Thymus (tissue), 11 donors: ENCODE data around the gene PML. TPM values are rescaled to one million over a fixed set of nuclear protein-coding genes. Genes with fewer than 3 reads are reported as not detected.
A peak's percentile ranks its signal among the peaks of the same experiment; 100 is the strongest.
"Not testable (repeated sequence)": the region's sequence is repeated elsewhere in the genome, so short reads cannot be mapped to it uniquely, and the experiment has no call there.

Experiments used
- DNase-seq, 9 donors: peaks; one replicate each; pipeline ENCODE4 v3.0.0-alpha.2; 2013; ENCODE audit warnings: low spot score in 9 of 9, low read depth in 6 of 9, missing footprints in 1 of 9
- H3K27ac ChIP-seq, 2 donors: one replicate each; pipeline ENCODE4 v1.5.1; 2013; ENCODE audit warnings: control low read depth in 1 of 2, low read depth in 1 of 2, low read length in 1 of 2, mild to moderate bottlenecking in 1 of 2, moderate library complexity in 1 of 2
- H3K27me3 ChIP-seq, 2 donors: one replicate each; pipeline ENCODE4 v1.5.1; 2013; ENCODE audit warnings: low read length in 1 of 2; ENCODE audit not compliant: control insufficient read depth in 2 of 2, insufficient read depth in 1 of 2
- H3K36me3 ChIP-seq, 2 donors: one replicate each; pipeline ENCODE4 v1.5.1; 2013; ENCODE audit warnings: low read length in 1 of 2, mild to moderate bottlenecking in 1 of 2, moderate library complexity in 1 of 2; ENCODE audit not compliant: control insufficient read depth in 2 of 2, insufficient read depth in 2 of 2
- H3K4me1 ChIP-seq, 2 donors: one replicate each; pipeline ENCODE4 v1.5.1; 2013; ENCODE audit warnings: low read length in 2 of 2; ENCODE audit not compliant: control insufficient read depth in 2 of 2, insufficient read depth in 2 of 2
- H3K4me3 ChIP-seq, 2 donors: one replicate each; pipeline ENCODE4 v1.5.1; 2013; ENCODE audit warnings: low read length in 2 of 2, control low read depth in 1 of 2, mild to moderate bottlenecking in 1 of 2
- H3K9me3 ChIP-seq, 2 donors: one replicate each; pipeline ENCODE4 v1.5.1; 2013; ENCODE audit warnings: low read length in 1 of 2, mild to moderate bottlenecking in 1 of 2; ENCODE audit not compliant: control insufficient read depth in 2 of 2, insufficient read depth in 1 of 2
- WGBS: extraction: QIAGEN DNeasy Blood & Tissue Kit; methylation state at CpG from one replicate; pipeline ENCODE4 v1.1.7; 2013; 5-methylcytosine and 5-hydroxymethylcytosine counted together
- polyA plus RNA-seq: library from polyadenylated mRNA; stranded (reverse); fragments of 200-250 nt; gene quantifications from one replicate; pipeline ENCODE4 v1.2.3, GENCODE V29; 2013
- total RNA-seq: library from RNA; stranded (reverse); fragments of 120-200 nt; gene quantifications from one replicate; pipeline ENCODE4 v1.2.4, GENCODE V29; 2013
- donor health status: healthy.

PML gene
- total and polyA plus RNA-seq, 2 donors = 13.0 to 35.7 TPM

GRCh38 chr15:74053941-74054529, 59.5 kb downstream of the PML start:
- peaks cover 2 to 11% of the 10 kb centered on the region in 2 donors for H3K4me1 ChIP-seq
- 19% methylated on average over 17 of the region's 17 CpGs for WGBS
- H3K27ac ChIP-seq = no peak overlapping the region
- H3K36me3 ChIP-seq = no peaks in the 10 kb centered on the region
- peak; percentile 46 to 87 (median 69) for DNase-seq
- H3K9me3 ChIP-seq = no peaks in the 10 kb centered on the region
- H3K4me3 ChIP-seq = no peak overlapping the region
- H3K27me3 ChIP-seq = no peaks in the 10 kb centered on the region

GRCh38 chr15:74055804-74056203, 61.3 kb downstream of the PML start:
- Histone ChIP-seq H3K27ac (no peak overlapping the region), H3K4me3 (no peak overlapping the region), H3K27me3 (no peaks in the 10 kb centered on the region), H3K4me1 (peaks cover 7 to 9% of the 10 kb centered on the region in 2 donors), H3K9me3 (no peaks in the 10 kb centered on the region), H3K36me3 (no peaks in the 10 kb centered on the region)
- DNase-seq = no peak
- 100% methylated on average over 2 of the region's 2 CpGs for WGBS

GRCh38 chr15:74056330-74056729, 61.8 kb downstream of the PML start:
- H3K27ac ChIP-seq, H3K4me1 ChIP-seq, H3K9me3 ChIP-seq, H3K4me3 ChIP-seq, DNase-seq, H3K36me3 ChIP-seq, H3K27me3 ChIP-seq: not testable (repeated sequence)
- WGBS = 98% methylated on average over 5 of the region's 5 CpGs

- not testable (repeated sequence) for H3K4me1 ChIP-seq, H3K4me3 ChIP-seq, H3K27me3 ChIP-seq, H3K27ac ChIP-seq, H3K36me3 ChIP-seq, DNase-seq, H3K9me3 ChIP-seq
- 67% methylated on average over 6 of the region's 6 CpGs for WGBS
These were observed 64.7 kb downstream of the PML start for GRCh38 chr15:74059050-74059833.

GRCh38 chr15:74060251-74060650, 65.7 kb downstream of the PML start:
- Histone ChIP-seq H3K36me3 (no peaks in the 10 kb centered on the region), H3K27me3 (no peaks in the 10 kb centered on the region), H3K9me3 (no peaks in the 10 kb centered on the region), H3K4me1 (peaks cover 0 to 7% of the 10 kb centered on the region in 2 donors), H3K27ac (no peak overlapping the region), H3K4me3 (no peak overlapping the region)
- DNase-seq = no peak
- 83% methylated on average over 6 of the region's 6 CpGs for WGBS

- no peaks in the 10 kb centered on the region for H3K36me3 ChIP-seq
- 98% methylated on average over 6 of the region's 6 CpGs for WGBS
- DNase-seq = no peak
These were observed 67.7 kb downstream of the PML start for GRCh38 chr15:74062236-74062635.

GRCh38 chr15:74062671-74063070, 68.2 kb downstream of the PML start:
- H3K4me1 ChIP-seq = peaks cover 0 to 7% of the 10 kb centered on the region in 2 donors
- WGBS = 97% methylated on average over 7 of the region's 7 CpGs

More at GRCh38 chr15:74062236-74062635, 67.7 kb downstream of the PML start:
- Histone ChIP-seq H3K27me3 (no peaks in the 10 kb centered on the region), H3K4me1 (peaks cover 0 to 7% of the 10 kb centered on the region in 2 donors), H3K4me3 (no peak overlapping the region), H3K9me3 (no peaks in the 10 kb centered on the region), H3K27ac (no peak overlapping the region)

GRCh38 chr15:74063425-74064146, 69.1 kb downstream of the PML start:
- H3K27ac ChIP-seq, H3K4me1 ChIP-seq, H3K36me3 ChIP-seq, H3K27me3 ChIP-seq, DNase-seq, H3K9me3 ChIP-seq, H3K4me3 ChIP-seq: not testable (repeated sequence)
- 83% methylated on average over 9 of the region's 17 CpGs for WGBS

More at GRCh38 chr15:74062671-74063070, 68.2 kb downstream of the PML start:
- no peak overlapping the region for H3K4me3 ChIP-seq
- H3K9me3 ChIP-seq = no peaks in the 10 kb centered on the region
- H3K36me3 ChIP-seq = no peaks in the 10 kb centered on the region
- H3K27ac ChIP-seq = no peak overlapping the region
- no peak for DNase-seq
- no peaks in the 10 kb centered on the region for H3K27me3 ChIP-seq

GRCh38 chr15:74064183-74064582, 69.7 kb downstream of the PML start:
- H3K4me1 ChIP-seq, H3K4me3 ChIP-seq, DNase-seq, H3K36me3 ChIP-seq, H3K27ac ChIP-seq, H3K27me3 ChIP-seq, H3K9me3 ChIP-seq: not testable (repeated sequence)
- WGBS = 98% methylated on average over 3 of the region's 3 CpGs
